ENCODE results near the gene SUGCT. TPM values are rescaled to one million over a fixed set of nuclear protein-coding genes. Genes with fewer than 3 reads are reported as not detected.

The SUGCT gene
- total and polyA plus RNA-seq, 5 donors = 5.7 to 10.3 (median 6.1) TPM

GRCh38 chr7:40682696-40683095 is 547.9 kb downstream of the SUGCT start:
- H3K4me3 ChIP-seq (ENCODE audit: low read length) = no peak overlapping the region
- H3K9me3 ChIP-seq (ENCODE audit: control insufficient read depth, low read length) = no peaks in the 10 kb centered on the region
- no peaks in the 10 kb centered on the region for H3K27me3 ChIP-seq (ENCODE audit: control insufficient read depth, insufficient read depth)
- no peaks in the 10 kb centered on the region for H3K4me1 ChIP-seq (ENCODE audit: control insufficient read depth, insufficient read depth, low read length)
- intact Hi-C loops (cut with DNase I) = no loop called here
- no peak overlapping the region for H3K27ac ChIP-seq (ENCODE audit: low read length)
- DNase-seq = no peak
- ATAC-seq = no peak

GRCh38 chr7:40694026-40694809 is 559.4 kb downstream of the SUGCT start:
- no peak overlapping the region for H3K27ac ChIP-seq (ENCODE audit: low read length)

GRCh38 chr7:40694991-40695390 is 560.2 kb downstream of the SUGCT start:
- H3K9me3 ChIP-seq (ENCODE audit: control insufficient read depth, low read length) = no peaks in the 10 kb centered on the region
- H3K27ac ChIP-seq (ENCODE audit: low read length) = no peak overlapping the region
- intact Hi-C loops (cut with DNase I) = no loop called here
- no peak for ATAC-seq
- no peaks in the 10 kb centered on the region for H3K27me3 ChIP-seq (ENCODE audit: control insufficient read depth, insufficient read depth)
- no peak for DNase-seq
- H3K4me1 ChIP-seq (ENCODE audit: control insufficient read depth, insufficient read depth, low read length) = no peaks in the 10 kb centered on the region
- H3K4me3 ChIP-seq (ENCODE audit: low read length) = no peak overlapping the region
- WGBS = 94% methylated on average over 3 of the region's 3 CpGs

More at GRCh38 chr7:40694026-40694809, 559.4 kb downstream of the SUGCT start:
- no peak overlapping the region for H3K4me3 ChIP-seq (ENCODE audit: low read length)
- intact Hi-C loops (cut with DNase I) = no loop called here
- H3K4me1 ChIP-seq (ENCODE audit: control insufficient read depth, insufficient read depth, low read length) = no peaks in the 10 kb centered on the region
- no peaks in the 10 kb centered on the region for H3K9me3 ChIP-seq (ENCODE audit: control insufficient read depth, low read length)
- DNase-seq (no peak), ATAC-seq (no peak)
- H3K27me3 ChIP-seq (ENCODE audit: control insufficient read depth, insufficient read depth) = no peaks in the 10 kb centered on the region
- WGBS = 63% methylated on average over 6 of the region's 6 CpGs

GRCh38 chr7:40697653-40698052 is 562.8 kb downstream of the SUGCT start:
- no peak overlapping the region for H3K27ac ChIP-seq (ENCODE audit: low read length)
- DNase-seq = no peak
- no peaks in the 10 kb centered on the region for H3K4me1 ChIP-seq (ENCODE audit: control insufficient read depth, insufficient read depth, low read length)
- intact Hi-C loops (cut with DNase I) = no loop called here
- no peaks in the 10 kb centered on the region for H3K27me3 ChIP-seq (ENCODE audit: control insufficient read depth, insufficient read depth)
- H3K4me3 ChIP-seq (ENCODE audit: low read length) = no peak overlapping the region
- no peaks in the 10 kb centered on the region for H3K9me3 ChIP-seq (ENCODE audit: control insufficient read depth, low read length)
- WGBS = 96% methylated on average over 4 of the region's 4 CpGs
- ATAC-seq = no peak

- Histone ChIP-seq H3K27ac (ENCODE audit: low read length) (no peak overlapping the region), H3K4me1 (ENCODE audit: control insufficient read depth, insufficient read depth, low read length) (no peaks in the 10 kb centered on the region), H3K27me3 (ENCODE audit: control insufficient read depth, insufficient read depth) (no peaks in the 10 kb centered on the region), H3K9me3 (ENCODE audit: control insufficient read depth, low read length) (no peaks in the 10 kb centered on the region), H3K4me3 (ENCODE audit: low read length) (no peak overlapping the region)
- WGBS = 89% methylated on average over 6 of the region's 6 CpGs
- DNase-seq (no peak), ATAC-seq (no peak)
- intact Hi-C loops (cut with DNase I) = no loop called here
Observed at GRCh38 chr7:40698214-40698920, 563.6 kb downstream of the SUGCT start.

GRCh38 chr7:40698921-40699260 is 564.1 kb downstream of the SUGCT start:
- intact Hi-C loops (cut with DNase I) = no loop called here
- no peak for ATAC-seq
- no peak overlapping the region for H3K4me3 ChIP-seq (ENCODE audit: low read length)

GRCh38 chr7:40700653-40701421 is 566.0 kb downstream of the SUGCT start:
- WGBS = 66% methylated on average over 9 of the region's 9 CpGs
- Histone ChIP-seq H3K9me3 (ENCODE audit: control insufficient read depth, low read length) (no peaks in the 10 kb centered on the region), H3K27ac (ENCODE audit: low read length) (no peak overlapping the region), H3K4me3 (ENCODE audit: low read length) (no peak overlapping the region), H3K4me1 (ENCODE audit: control insufficient read depth, insufficient read depth, low read length) (no peaks in the 10 kb centered on the region), H3K27me3 (ENCODE audit: control insufficient read depth, insufficient read depth) (no peaks in the 10 kb centered on the region)
- intact Hi-C loops (cut with DNase I) = no loop called here
- ATAC-seq = no peak
- no peak for DNase-seq

More at GRCh38 chr7:40698921-40699260, 564.1 kb downstream of the SUGCT start:
- Histone ChIP-seq H3K9me3 (ENCODE audit: control insufficient read depth, low read length) (no peaks in the 10 kb centered on the region), H3K27me3 (ENCODE audit: control insufficient read depth, insufficient read depth) (no peaks in the 10 kb centered on the region), H3K4me1 (ENCODE audit: control insufficient read depth, insufficient read depth, low read length) (no peaks in the 10 kb centered on the region), H3K27ac (ENCODE audit: low read length) (no peak overlapping the region)
- WGBS = 98% methylated on average over 1 of the region's 1 CpG
- no peak for DNase-seq

GRCh38 chr7:40701836-40702551 is 567.2 kb downstream of the SUGCT start:
- no peaks in the 10 kb centered on the region for H3K9me3 ChIP-seq (ENCODE audit: control insufficient read depth, low read length)
- intact Hi-C loops (cut with DNase I) = no loop called here
- ATAC-seq = no peak

GRCh38 chr7:40704172-40704571 is 569.4 kb downstream of the SUGCT start:
- 88% methylated on average over 1 of the region's 1 CpG for WGBS
- no peak for ATAC-seq
- intact Hi-C loops (cut with DNase I) = no loop called here
- H3K27ac ChIP-seq (ENCODE audit: low read length) = no peak overlapping the region
- DNase-seq = no peak
- H3K4me1 ChIP-seq (ENCODE audit: control insufficient read depth, insufficient read depth, low read length) = no peaks in the 10 kb centered on the region
- no peak overlapping the region for H3K4me3 ChIP-seq (ENCODE audit: low read length)
- no peaks in the 10 kb centered on the region for H3K9me3 ChIP-seq (ENCODE audit: control insufficient read depth, low read length)
- no peaks in the 10 kb centered on the region for H3K27me3 ChIP-seq (ENCODE audit: control insufficient read depth, insufficient read depth)

More at GRCh38 chr7:40701836-40702551, 567.2 kb downstream of the SUGCT start:
- Histone ChIP-seq H3K4me1 (ENCODE audit: control insufficient read depth, insufficient read depth, low read length) (no peaks in the 10 kb centered on the region), H3K27ac (ENCODE audit: low read length) (no peak overlapping the region), H3K4me3 (ENCODE audit: low read length) (no peak overlapping the region), H3K27me3 (ENCODE audit: control insufficient read depth, insufficient read depth) (no peaks in the 10 kb centered on the region)
- DNase-seq = no peak
- WGBS = 89% methylated on average over 3 of the region's 3 CpGs

GRCh38 chr7:40706829-40707228 is 572.0 kb downstream of the SUGCT start:
- Histone ChIP-seq H3K27me3 (ENCODE audit: control insufficient read depth, insufficient read depth) (no peaks in the 10 kb centered on the region), H3K4me3 (ENCODE audit: low read length) (no peak overlapping the region), H3K27ac (ENCODE audit: low read length) (no peak overlapping the region), H3K9me3 (ENCODE audit: control insufficient read depth, low read length) (no peaks in the 10 kb centered on the region), H3K4me1 (ENCODE audit: control insufficient read depth, insufficient read depth, low read length) (no peaks in the 10 kb centered on the region)
- intact Hi-C loops (cut with DNase I) = no loop called here
- DNase-seq (no peak), ATAC-seq (no peak)
- WGBS = 81% methylated on average over 3 of the region's 3 CpGs
